WTC11 (cell line): ENCODE measurements around the gene OCA2. TPM values are rescaled to one million over a fixed set of nuclear protein-coding genes. Genes with fewer than 3 reads are reported as not detected.

Source experiments
- ATAC-seq: fragments of 200-7000 bp; cut with Tn5 transposase; 2 replicates; pipeline ENCODE4 v1.10.0; 2021; ENCODE audit warnings: mild to moderate bottlenecking, moderate library complexity
- CTCF ChIA-PET: fragments of 300-600 bp; sonication (Branson Sonifier 250); formaldehyde crosslinking; loops from one replicate; lab custom pipeline; 2021; ENCODE audit warnings: antibody characterized with exemption; lab: Charles Lee
- POLR2A ChIA-PET: fragments of 350-600 bp; sonication (Branson Sonifier 250); formaldehyde crosslinking; loops from one replicate; lab custom pipeline; 2021; ENCODE audit warnings: antibody characterized with exemption; lab: Charles Lee
- DNase-seq: peaks from one replicate; pipeline ENCODE4 v3.0.0; 2021; ENCODE audit warnings: low spot score
- H3K27ac Mint-ChIP-seq: 2 replicates; pipeline ENCODE4 v1.8.0; 2021; ENCODE audit warnings: mixed read lengths
- H3K27me3 Mint-ChIP-seq: 2 replicates; pipeline ENCODE4 v1.8.0; 2021; ENCODE audit warnings: low read depth, mild to moderate bottlenecking, moderate library complexity, mixed read lengths
- H3K36me3 Mint-ChIP-seq: 2 replicates; pipeline ENCODE4 v1.8.0; 2021; ENCODE audit warnings: mixed read lengths
- H3K4me1 Mint-ChIP-seq: 2 replicates; pipeline ENCODE4 v1.8.0; 2022; ENCODE audit warnings: mixed read lengths
- H3K4me3 Mint-ChIP-seq: 2 replicates; pipeline ENCODE4 v1.8.0; 2021; ENCODE audit warnings: mild to moderate bottlenecking, moderate library complexity, mixed read lengths
- H3K9me3 Mint-ChIP-seq: 2 replicates; pipeline ENCODE4 v1.8.0; 2021; ENCODE audit warnings: mixed read lengths
- CREB1 ChIP-seq: sonication (generic); formaldehyde crosslinking; IDR thresholded peaks from 2 replicates; pipeline ENCODE4 v1.8.0; 2023; ENCODE audit warnings: mild to moderate bottlenecking, missing genetic modification reagents
- CREM ChIP-seq: sonication (generic); formaldehyde crosslinking; IDR thresholded peaks from 2 replicates; pipeline ENCODE4 v1.8.1; 2022; ENCODE audit warnings: mild to moderate bottlenecking, missing genetic modification reagents, moderate library complexity
- ELF4 ChIP-seq: sonication (generic); formaldehyde crosslinking; IDR thresholded peaks from 2 replicates; pipeline ENCODE4 v1.8.1; 2022; ENCODE audit warnings: low read depth, mild to moderate bottlenecking, moderate library complexity, missing genetic modification reagents
- IRF2 ChIP-seq: sonication (generic); formaldehyde crosslinking; IDR thresholded peaks from 2 replicates; pipeline ENCODE4 v1.8.0; 2022; ENCODE audit warnings: low read depth, missing genetic modification reagents, borderline replicate concordance
- MXD4 ChIP-seq: fragments of 250-450 bp; sonication (Bioruptor Pico); IDR thresholded peaks from 2 replicates; pipeline ENCODE4 v1.8.0; 2021; ENCODE audit warnings: mild to moderate bottlenecking, moderate library complexity, borderline replicate concordance
- NFATC4 ChIP-seq: fragments of 250-450 bp; sonication (Bioruptor Pico); IDR thresholded peaks from 2 replicates; pipeline ENCODE4 v1.9.0; 2021; ENCODE audit warnings: mild to moderate bottlenecking
- NR3C1 ChIP-seq: sonication (generic); formaldehyde crosslinking; conservative IDR thresholded peaks from 2 replicates; pipeline ENCODE4 v1.8.1; 2023; ENCODE audit warnings: low read depth, mild to moderate bottlenecking, missing genetic modification reagents
- OVOL2 ChIP-seq: fragments of 250-450 bp; sonication (Bioruptor Pico); IDR thresholded peaks from 2 replicates; pipeline ENCODE4 v1.9.0; 2021; ENCODE audit warnings: mild to moderate bottlenecking, borderline replicate concordance
- ZNF263 ChIP-seq: sonication (generic); formaldehyde crosslinking; IDR thresholded peaks from 2 replicates; pipeline ENCODE4 v1.8.1; 2022; ENCODE audit warnings: low read depth, mild to moderate bottlenecking, moderate library complexity, missing genetic modification reagents
- total RNA-seq: library from RNA; stranded (reverse); gene quantifications from 3 replicates; pipeline ENCODE4 v1.2.3, GENCODE V29; 2021
- TF ChIP-seq, protein P1 (sequence below): sonication (generic); formaldehyde crosslinking; IDR thresholded peaks from 2 replicates; pipeline ENCODE4 v1.8.0; 2023; ENCODE audit warnings: missing genetic modification reagents, mild to moderate bottlenecking, borderline replicate concordance
- TF ChIP-seq, protein P2 (sequence below): sonication (generic); formaldehyde crosslinking; IDR thresholded peaks from 2 replicates; pipeline ENCODE4 v1.8.1; 2023; ENCODE audit warnings: mild to moderate bottlenecking, missing genetic modification reagents
- TF ChIP-seq, protein P3 (sequence below): fragments of 200-600 bp; IDR thresholded peaks from 2 replicates; pipeline ENCODE4 v1.8.0; 2022; ENCODE audit warnings: antibody characterized with exemption
- TF ChIP-seq, protein P4 (sequence below): sonication (generic); formaldehyde crosslinking; conservative IDR thresholded peaks from 2 replicates; pipeline ENCODE4 v1.8.1; 2023; ENCODE audit warnings: mild to moderate bottlenecking, low read depth, missing genetic modification reagents, moderate library complexity
- TF ChIP-seq, protein P5 (sequence below): fragments of 250-450 bp; sonication (Bioruptor Pico); IDR thresholded peaks from 2 replicates; pipeline ENCODE4 v1.9.0; 2021; ENCODE audit warnings: mild to moderate bottlenecking
- TF ChIP-seq, protein P6 (sequence below): sonication (generic); formaldehyde crosslinking; IDR thresholded peaks from 2 replicates; pipeline ENCODE4 v1.8.0; 2022; ENCODE audit warnings: mild to moderate bottlenecking, missing genetic modification reagents

The OCA2 gene
- total RNA-seq, 1 experiment from 2014 or later, result 0.39 TPM

DNA sequence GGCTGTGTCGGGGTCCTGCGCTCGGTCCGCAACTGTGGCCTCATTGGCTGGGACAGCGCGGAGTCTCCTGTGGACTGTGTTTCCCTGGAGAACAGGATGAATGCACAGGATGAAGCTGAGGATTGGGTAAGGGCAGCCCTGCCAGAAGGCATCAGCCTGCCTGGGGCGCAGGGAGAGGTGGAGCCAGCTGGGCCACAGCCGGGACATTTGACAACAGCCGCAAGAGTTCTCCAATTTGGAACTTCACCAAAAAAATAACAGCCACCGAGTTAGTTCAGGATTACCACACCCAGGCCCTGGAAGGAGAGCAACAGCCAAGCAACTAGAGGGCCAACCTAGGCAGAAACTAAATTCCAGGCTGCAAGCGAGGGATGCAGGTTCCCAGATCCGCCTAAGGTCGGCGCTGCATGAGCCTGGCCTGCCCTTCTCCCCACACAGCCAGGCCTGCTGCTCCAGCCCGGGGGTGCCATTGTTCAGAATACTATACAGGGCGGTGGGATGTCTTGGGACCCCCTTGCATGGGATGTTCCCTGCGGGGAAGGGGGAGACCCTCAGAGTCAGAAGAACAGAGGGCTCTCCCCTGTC is 229.3 kb downstream of the OCA2 start (continued):
- TF ChIP-seq, protein P1, sequence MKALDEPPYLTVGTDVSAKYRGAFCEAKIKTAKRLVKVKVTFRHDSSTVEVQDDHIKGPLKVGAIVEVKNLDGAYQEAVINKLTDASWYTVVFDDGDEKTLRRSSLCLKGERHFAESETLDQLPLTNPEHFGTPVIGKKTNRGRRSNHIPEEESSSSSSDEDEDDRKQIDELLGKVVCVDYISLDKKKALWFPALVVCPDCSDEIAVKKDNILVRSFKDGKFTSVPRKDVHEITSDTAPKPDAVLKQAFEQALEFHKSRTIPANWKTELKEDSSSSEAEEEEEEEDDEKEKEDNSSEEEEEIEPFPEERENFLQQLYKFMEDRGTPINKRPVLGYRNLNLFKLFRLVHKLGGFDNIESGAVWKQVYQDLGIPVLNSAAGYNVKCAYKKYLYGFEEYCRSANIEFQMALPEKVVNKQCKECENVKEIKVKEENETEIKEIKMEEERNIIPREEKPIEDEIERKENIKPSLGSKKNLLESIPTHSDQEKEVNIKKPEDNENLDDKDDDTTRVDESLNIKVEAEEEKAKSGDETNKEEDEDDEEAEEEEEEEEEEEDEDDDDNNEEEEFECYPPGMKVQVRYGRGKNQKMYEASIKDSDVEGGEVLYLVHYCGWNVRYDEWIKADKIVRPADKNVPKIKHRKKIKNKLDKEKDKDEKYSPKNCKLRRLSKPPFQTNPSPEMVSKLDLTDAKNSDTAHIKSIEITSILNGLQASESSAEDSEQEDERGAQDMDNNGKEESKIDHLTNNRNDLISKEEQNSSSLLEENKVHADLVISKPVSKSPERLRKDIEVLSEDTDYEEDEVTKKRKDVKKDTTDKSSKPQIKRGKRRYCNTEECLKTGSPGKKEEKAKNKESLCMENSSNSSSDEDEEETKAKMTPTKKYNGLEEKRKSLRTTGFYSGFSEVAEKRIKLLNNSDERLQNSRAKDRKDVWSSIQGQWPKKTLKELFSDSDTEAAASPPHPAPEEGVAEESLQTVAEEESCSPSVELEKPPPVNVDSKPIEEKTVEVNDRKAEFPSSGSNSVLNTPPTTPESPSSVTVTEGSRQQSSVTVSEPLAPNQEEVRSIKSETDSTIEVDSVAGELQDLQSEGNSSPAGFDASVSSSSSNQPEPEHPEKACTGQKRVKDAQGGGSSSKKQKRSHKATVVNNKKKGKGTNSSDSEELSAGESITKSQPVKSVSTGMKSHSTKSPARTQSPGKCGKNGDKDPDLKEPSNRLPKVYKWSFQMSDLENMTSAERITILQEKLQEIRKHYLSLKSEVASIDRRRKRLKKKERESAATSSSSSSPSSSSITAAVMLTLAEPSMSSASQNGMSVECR, result no peak
- no peak for TF ChIP-seq ZNF263 (CRISPR knock-in tag)
- TF ChIP-seq NFATC4, result no peak

DNA sequence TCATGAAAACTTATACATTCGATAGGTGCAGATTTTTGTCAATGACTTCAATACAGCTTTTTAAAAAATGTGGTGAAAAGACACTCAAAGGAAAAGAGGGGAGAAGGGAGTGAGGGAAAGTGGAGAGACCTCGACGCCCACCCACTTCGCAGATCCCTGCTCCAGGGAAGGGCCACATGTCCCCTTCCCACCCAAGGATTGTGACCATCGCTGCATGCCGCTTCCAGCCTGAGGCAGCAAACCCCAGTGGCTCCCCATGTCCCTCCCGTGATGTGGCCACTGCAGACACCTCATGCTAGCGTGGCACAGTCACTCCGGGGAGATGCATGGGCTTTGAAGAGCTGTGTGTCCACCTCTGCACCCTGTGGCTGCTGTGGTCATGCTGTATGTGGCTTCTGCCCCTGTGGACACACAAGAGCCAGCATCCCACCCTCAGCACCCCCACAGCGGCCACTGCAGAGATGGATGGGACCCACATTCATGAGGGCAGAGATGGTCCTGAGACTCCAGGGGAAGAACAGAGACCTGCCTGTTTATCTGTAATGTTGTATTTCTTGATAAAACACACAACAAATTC is 230.2 kb downstream of the OCA2 start:
- Mint-ChIP-seq H3K36me3 (no peaks in the 10 kb centered on the region), H3K4me1 (peaks cover 6% of the 10 kb centered on the region), H3K4me3 (no peak overlapping the region), H3K9me3 (no peaks in the 10 kb centered on the region), H3K27me3 (no peaks in the 10 kb centered on the region), H3K27ac (no peak overlapping the region)
- ATAC-seq, result no peak
- TF ChIP-seq, protein P2, sequence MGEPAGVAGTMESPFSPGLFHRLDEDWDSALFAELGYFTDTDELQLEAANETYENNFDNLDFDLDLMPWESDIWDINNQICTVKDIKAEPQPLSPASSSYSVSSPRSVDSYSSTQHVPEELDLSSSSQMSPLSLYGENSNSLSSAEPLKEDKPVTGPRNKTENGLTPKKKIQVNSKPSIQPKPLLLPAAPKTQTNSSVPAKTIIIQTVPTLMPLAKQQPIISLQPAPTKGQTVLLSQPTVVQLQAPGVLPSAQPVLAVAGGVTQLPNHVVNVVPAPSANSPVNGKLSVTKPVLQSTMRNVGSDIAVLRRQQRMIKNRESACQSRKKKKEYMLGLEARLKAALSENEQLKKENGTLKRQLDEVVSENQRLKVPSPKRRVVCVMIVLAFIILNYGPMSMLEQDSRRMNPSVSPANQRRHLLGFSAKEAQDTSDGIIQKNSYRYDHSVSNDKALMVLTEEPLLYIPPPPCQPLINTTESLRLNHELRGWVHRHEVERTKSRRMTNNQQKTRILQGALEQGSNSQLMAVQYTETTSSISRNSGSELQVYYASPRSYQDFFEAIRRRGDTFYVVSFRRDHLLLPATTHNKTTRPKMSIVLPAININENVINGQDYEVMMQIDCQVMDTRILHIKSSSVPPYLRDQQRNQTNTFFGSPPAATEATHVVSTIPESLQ (CRISPR knock-in tag), result no peak
- TF ChIP-seq CREM (CRISPR knock-in tag) (no peak), CREB1 (CRISPR knock-in tag) (no peak), NR3C1 (CRISPR knock-in tag) (no peak), MXD4 (no peak), ELF4 (no peak), IRF2 (CRISPR knock-in tag) (no peak), OVOL2 (CRISPR knock-in tag) (no peak)
- TF ChIP-seq, protein P3, sequence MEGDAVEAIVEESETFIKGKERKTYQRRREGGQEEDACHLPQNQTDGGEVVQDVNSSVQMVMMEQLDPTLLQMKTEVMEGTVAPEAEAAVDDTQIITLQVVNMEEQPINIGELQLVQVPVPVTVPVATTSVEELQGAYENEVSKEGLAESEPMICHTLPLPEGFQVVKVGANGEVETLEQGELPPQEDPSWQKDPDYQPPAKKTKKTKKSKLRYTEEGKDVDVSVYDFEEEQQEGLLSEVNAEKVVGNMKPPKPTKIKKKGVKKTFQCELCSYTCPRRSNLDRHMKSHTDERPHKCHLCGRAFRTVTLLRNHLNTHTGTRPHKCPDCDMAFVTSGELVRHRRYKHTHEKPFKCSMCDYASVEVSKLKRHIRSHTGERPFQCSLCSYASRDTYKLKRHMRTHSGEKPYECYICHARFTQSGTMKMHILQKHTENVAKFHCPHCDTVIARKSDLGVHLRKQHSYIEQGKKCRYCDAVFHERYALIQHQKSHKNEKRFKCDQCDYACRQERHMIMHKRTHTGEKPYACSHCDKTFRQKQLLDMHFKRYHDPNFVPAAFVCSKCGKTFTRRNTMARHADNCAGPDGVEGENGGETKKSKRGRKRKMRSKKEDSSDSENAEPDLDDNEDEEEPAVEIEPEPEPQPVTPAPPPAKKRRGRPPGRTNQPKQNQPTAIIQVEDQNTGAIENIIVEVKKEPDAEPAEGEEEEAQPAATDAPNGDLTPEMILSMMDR, result no peak
- TF ChIP-seq, protein P4, sequence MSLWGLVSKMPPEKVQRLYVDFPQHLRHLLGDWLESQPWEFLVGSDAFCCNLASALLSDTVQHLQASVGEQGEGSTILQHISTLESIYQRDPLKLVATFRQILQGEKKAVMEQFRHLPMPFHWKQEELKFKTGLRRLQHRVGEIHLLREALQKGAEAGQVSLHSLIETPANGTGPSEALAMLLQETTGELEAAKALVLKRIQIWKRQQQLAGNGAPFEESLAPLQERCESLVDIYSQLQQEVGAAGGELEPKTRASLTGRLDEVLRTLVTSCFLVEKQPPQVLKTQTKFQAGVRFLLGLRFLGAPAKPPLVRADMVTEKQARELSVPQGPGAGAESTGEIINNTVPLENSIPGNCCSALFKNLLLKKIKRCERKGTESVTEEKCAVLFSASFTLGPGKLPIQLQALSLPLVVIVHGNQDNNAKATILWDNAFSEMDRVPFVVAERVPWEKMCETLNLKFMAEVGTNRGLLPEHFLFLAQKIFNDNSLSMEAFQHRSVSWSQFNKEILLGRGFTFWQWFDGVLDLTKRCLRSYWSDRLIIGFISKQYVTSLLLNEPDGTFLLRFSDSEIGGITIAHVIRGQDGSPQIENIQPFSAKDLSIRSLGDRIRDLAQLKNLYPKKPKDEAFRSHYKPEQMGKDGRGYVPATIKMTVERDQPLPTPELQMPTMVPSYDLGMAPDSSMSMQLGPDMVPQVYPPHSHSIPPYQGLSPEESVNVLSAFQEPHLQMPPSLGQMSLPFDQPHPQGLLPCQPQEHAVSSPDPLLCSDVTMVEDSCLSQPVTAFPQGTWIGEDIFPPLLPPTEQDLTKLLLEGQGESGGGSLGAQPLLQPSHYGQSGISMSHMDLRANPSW, result no peak
- TF ChIP-seq, protein P5, sequence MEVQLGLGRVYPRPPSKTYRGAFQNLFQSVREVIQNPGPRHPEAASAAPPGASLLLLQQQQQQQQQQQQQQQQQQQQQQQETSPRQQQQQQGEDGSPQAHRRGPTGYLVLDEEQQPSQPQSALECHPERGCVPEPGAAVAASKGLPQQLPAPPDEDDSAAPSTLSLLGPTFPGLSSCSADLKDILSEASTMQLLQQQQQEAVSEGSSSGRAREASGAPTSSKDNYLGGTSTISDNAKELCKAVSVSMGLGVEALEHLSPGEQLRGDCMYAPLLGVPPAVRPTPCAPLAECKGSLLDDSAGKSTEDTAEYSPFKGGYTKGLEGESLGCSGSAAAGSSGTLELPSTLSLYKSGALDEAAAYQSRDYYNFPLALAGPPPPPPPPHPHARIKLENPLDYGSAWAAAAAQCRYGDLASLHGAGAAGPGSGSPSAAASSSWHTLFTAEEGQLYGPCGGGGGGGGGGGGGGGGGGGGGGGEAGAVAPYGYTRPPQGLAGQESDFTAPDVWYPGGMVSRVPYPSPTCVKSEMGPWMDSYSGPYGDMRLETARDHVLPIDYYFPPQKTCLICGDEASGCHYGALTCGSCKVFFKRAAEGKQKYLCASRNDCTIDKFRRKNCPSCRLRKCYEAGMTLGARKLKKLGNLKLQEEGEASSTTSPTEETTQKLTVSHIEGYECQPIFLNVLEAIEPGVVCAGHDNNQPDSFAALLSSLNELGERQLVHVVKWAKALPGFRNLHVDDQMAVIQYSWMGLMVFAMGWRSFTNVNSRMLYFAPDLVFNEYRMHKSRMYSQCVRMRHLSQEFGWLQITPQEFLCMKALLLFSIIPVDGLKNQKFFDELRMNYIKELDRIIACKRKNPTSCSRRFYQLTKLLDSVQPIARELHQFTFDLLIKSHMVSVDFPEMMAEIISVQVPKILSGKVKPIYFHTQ (CRISPR knock-in tag), result no peak
- TF ChIP-seq, protein P6, sequence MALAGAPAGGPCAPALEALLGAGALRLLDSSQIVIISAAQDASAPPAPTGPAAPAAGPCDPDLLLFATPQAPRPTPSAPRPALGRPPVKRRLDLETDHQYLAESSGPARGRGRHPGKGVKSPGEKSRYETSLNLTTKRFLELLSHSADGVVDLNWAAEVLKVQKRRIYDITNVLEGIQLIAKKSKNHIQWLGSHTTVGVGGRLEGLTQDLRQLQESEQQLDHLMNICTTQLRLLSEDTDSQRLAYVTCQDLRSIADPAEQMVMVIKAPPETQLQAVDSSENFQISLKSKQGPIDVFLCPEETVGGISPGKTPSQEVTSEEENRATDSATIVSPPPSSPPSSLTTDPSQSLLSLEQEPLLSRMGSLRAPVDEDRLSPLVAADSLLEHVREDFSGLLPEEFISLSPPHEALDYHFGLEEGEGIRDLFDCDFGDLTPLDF, result no peak
- CTCF ChIA-PET, result no interaction called here
- no peak for DNase-seq
- POLR2A ChIA-PET, result no interaction called here
